ENCODE results near the gene PRKCA.
A peak's percentile ranks its signal among the peaks of the same experiment; 100 is the strongest.
"Not testable (repeated sequence)": the region's sequence is repeated elsewhere in the genome, so short reads cannot be mapped to it uniquely, and the experiment has no call there.

Gene PRKCA

GRCh38 chr17:66704858-66705520, 402.6 kb downstream of the PRKCA start:
- FAIRE-seq = no peak

- FAIRE-seq = no peak
These were observed 404.5 kb downstream of the PRKCA start for GRCh38 chr17:66706851-66707450.

GRCh38 chr17:66711401-66711800, 409.0 kb downstream of the PRKCA start:
- FAIRE-seq = no peak

GRCh38 chr17:66711881-66712321, 409.5 kb downstream of the PRKCA start:
- FAIRE-seq = no peak

GRCh38 chr17:66712453-66712852, 410.0 kb downstream of the PRKCA start:
- no peak for FAIRE-seq

GRCh38 chr17:66713021-66713532, 410.7 kb downstream of the PRKCA start:
- FAIRE-seq = not testable (repeated sequence)

- FAIRE-seq = no peak
These were observed 411.2 kb downstream of the PRKCA start for GRCh38 chr17:66713533-66714042.

GRCh38 chr17:66714046-66715023, 411.9 kb downstream of the PRKCA start:
- FAIRE-seq = no peak

- FAIRE-seq = no peak
These were observed 412.8 kb downstream of the PRKCA start for GRCh38 chr17:66715076-66715675.

GRCh38 chr17:66715745-66716156, 413.3 kb downstream of the PRKCA start:
- peak; percentile 82 for FAIRE-seq

GRCh38 chr17:66716236-66717026, 414.0 kb downstream of the PRKCA start:
- FAIRE-seq = no peak

- FAIRE-seq = no peak
These were observed 415.2 kb downstream of the PRKCA start for GRCh38 chr17:66717641-66718058.

- no peak for FAIRE-seq
These were observed 417.6 kb downstream of the PRKCA start for GRCh38 chr17:66720027-66720426.

GRCh38 chr17:66720567-66720966, 418.2 kb downstream of the PRKCA start:
- FAIRE-seq = no peak

- no peak for FAIRE-seq
These were observed 419.9 kb downstream of the PRKCA start for GRCh38 chr17:66722341-66722740.

- FAIRE-seq = no peak
These were observed 422.3 kb downstream of the PRKCA start for GRCh38 chr17:66724581-66725341.

GRCh38 chr17:66725438-66725837, 423.0 kb downstream of the PRKCA start:
- FAIRE-seq = not testable (repeated sequence)

GRCh38 chr17:66725956-66726355, 423.5 kb downstream of the PRKCA start:
- FAIRE-seq = no peak

GRCh38 chr17:66726371-66726770, 424.0 kb downstream of the PRKCA start:
- FAIRE-seq = no peak

- FAIRE-seq = no peak
These were observed 424.4 kb downstream of the PRKCA start for GRCh38 chr17:66726846-66727245.

Data from G401.6 (cell line).